Neuron (in vitro differentiated cells): ENCODE measurements around the gene SLC22A31.

Experiments used
- H2AFZ ChIP-seq: one replicate; pipeline ENCODE4 v1.6.1; 2013; ENCODE audit warnings: low read depth, mild to moderate bottlenecking, inconsistent platforms, low read length, moderate library complexity
- H3K27me3 ChIP-seq: one replicate; pipeline ENCODE4 v1.6.1; 2013; ENCODE audit warnings: low read length; ENCODE audit not compliant: insufficient read depth
- H3K36me3 ChIP-seq: one replicate; pipeline ENCODE4 v1.6.1; 2013; ENCODE audit warnings: low read length; ENCODE audit not compliant: insufficient read depth
- H3K4me1 ChIP-seq: one replicate; pipeline ENCODE4 v1.6.1; 2013; ENCODE audit warnings: low read length; ENCODE audit not compliant: insufficient read depth
- H3K4me3 ChIP-seq: 2 replicates; pipeline ENCODE4 v1.5.1; 2013; ENCODE audit warnings: mild to moderate bottlenecking, low read length, moderate library complexity
- H3K9me3 ChIP-seq: one replicate; pipeline ENCODE4 v1.6.1; 2013; ENCODE audit warnings: low read length

Gene SLC22A31

DNA sequence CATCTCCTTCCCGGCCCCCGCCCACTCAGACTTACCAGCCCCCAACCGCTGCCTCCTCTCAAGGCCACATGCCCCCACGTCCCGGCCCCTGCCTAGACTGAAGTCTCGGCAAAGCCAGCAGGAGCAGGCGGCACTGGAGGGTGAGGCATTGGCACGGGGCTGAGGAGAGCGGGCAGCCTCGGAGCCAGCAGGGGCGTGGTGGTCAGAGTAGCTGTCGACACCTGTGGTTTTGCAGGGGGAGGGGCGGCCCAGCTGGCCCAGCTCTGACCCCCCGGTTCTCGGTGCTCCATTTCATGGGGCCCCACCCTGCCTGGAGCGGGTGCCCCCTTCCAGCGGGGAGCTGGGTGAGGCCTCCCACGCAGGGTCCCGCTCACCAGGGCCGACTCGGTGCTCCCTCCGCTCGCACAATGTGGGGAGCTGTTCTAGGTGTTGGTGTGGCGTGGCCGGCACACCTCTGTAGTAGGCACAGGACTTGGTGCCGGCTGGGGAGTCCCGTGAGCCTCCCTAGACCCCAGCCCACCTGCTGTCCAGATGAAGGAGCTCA is 24.1 kb downstream of the SLC22A31 start:
- no peaks in the 10 kb centered on the region for H3K36me3 ChIP-seq
- H3K27me3 ChIP-seq: peaks cover 54% of the 10 kb centered on the region
- no peak overlapping the region for H3K4me3 ChIP-seq
- H2AFZ ChIP-seq: no peak overlapping the region
- peaks cover 14% of the 10 kb centered on the region for H3K4me1 ChIP-seq
- no peaks in the 10 kb centered on the region for H3K9me3 ChIP-seq

DNA sequence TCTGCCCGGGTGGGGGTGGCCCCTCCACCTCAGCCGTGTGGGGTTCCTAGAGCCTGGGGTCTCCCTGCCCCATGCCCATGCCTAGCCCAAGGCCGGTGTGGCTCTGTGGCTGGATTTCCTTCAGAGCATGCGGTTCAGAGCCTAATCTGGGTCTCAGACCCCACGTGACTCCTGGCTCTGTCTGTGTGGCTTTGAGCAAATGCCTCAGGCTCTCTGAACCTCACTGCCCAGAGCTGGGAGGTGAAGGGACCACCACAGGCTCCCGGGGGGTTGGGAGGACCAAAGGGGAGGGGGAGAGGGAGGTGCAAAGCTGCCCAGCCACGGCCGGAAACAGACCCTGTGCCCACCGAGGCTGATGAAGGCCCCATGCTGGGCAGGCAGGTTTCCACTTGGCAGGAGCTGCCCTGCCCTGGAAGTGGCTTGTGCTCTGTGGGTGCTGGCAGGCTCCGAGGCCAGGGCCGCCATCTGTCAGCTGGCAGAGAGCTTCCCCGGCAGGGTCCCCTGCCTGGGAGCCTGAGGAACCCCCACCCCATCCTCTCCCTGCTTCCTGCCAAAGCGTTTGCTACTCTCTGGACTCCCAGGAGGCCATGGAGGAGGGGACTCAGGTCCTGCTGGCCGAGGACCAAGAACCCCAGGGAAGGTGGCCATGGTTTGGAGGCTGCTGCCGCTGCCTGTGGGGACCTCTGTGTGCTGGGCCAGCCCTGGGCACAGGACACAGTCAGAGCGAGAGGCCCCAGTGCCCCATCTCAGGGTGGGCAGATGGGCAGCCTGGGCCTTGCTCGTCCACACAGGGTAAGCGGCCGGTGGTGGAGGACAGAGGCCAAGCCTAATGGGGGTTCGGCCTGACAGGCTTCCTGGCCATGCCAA is 24.8 kb downstream of the SLC22A31 start:
- peaks cover 59% of the 10 kb centered on the region for H3K27me3 ChIP-seq
- no peaks in the 10 kb centered on the region for H3K9me3 ChIP-seq
- H3K4me3 ChIP-seq: no peak overlapping the region
- H2AFZ ChIP-seq: no peak overlapping the region
- peaks cover 20% of the 10 kb centered on the region for H3K4me1 ChIP-seq
- no peaks in the 10 kb centered on the region for H3K36me3 ChIP-seq

DNA sequence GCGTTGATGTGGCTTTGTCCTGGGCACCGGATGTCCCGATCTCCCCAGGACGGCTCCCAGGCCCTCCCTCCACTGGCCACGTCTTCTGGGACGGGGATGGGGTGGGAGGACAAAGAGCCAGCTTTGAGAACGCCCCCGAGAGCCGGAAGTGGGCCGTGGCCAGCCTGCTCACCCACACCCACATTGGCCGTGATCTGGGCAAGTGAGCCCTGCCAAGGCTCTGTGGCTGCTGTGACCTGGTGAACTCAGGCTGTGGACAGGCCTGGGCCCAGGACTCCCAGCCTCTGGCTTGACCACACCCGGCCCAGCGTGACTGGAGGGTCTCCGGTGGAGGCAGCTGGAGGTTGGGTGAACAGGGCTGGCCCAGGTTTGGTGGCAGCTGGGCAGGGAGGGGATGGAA is 25.5 kb downstream of the SLC22A31 start:
- peaks cover 20% of the 10 kb centered on the region for H3K4me1 ChIP-seq
- no peaks in the 10 kb centered on the region for H3K36me3 ChIP-seq
- H3K9me3 ChIP-seq: no peaks in the 10 kb centered on the region
- no peak overlapping the region for H2AFZ ChIP-seq
- no peak overlapping the region for H3K4me3 ChIP-seq
- H3K27me3 ChIP-seq: peaks cover 66% of the 10 kb centered on the region

GRCh38 chr16:89174055-89174827 is 26.1 kb downstream of the SLC22A31 start:
- H3K9me3 ChIP-seq: no peaks in the 10 kb centered on the region
- no peak overlapping the region for H2AFZ ChIP-seq
- peaks cover 69% of the 10 kb centered on the region for H3K27me3 ChIP-seq
- H3K4me3 ChIP-seq: no peak overlapping the region
- no peaks in the 10 kb centered on the region for H3K36me3 ChIP-seq
- H3K4me1 ChIP-seq: peaks cover 20% of the 10 kb centered on the region

DNA sequence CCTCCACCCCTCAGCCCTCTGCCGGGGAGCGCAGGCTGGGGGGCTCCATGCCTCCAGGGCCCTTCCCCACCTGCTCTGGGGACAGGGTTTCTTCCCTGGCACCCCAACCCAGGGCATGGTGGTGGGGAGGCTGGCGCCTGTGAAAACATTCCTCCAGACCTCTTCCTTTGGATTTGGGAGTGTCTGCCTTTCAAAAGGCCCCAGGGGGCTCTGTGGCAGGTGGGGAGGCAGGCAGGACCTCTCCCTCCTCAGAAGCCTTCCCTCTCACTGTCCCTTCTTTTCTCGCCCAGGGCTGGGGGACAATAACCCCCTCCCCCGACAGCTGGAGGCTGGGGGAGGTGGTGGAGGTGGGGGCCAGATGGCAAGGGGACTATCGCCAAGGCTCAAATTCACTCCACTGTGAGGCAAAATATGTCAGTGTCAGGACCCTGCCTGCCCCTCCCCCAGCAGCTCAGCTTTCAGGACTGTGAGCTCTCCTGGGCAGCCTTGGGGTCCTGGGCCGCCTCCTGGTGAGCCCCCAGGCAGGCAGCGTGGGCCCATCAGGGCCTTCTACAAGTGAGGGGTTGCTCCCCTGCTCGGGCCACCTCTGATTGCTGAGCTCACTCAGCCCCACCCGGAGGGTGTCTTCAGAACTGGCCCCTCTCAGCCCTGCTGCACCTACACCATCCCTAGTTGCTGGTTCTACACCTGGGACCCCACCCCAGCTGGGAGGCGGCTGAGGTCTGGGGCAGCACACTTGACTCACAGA is 27.0 kb downstream of the SLC22A31 start:
- H3K36me3 ChIP-seq: no peaks in the 10 kb centered on the region
- H2AFZ ChIP-seq: no peak overlapping the region
- H3K9me3 ChIP-seq: no peaks in the 10 kb centered on the region
- no peak overlapping the region for H3K4me3 ChIP-seq
- peaks cover 66% of the 10 kb centered on the region for H3K27me3 ChIP-seq
- peaks cover 20% of the 10 kb centered on the region for H3K4me1 ChIP-seq

DNA sequence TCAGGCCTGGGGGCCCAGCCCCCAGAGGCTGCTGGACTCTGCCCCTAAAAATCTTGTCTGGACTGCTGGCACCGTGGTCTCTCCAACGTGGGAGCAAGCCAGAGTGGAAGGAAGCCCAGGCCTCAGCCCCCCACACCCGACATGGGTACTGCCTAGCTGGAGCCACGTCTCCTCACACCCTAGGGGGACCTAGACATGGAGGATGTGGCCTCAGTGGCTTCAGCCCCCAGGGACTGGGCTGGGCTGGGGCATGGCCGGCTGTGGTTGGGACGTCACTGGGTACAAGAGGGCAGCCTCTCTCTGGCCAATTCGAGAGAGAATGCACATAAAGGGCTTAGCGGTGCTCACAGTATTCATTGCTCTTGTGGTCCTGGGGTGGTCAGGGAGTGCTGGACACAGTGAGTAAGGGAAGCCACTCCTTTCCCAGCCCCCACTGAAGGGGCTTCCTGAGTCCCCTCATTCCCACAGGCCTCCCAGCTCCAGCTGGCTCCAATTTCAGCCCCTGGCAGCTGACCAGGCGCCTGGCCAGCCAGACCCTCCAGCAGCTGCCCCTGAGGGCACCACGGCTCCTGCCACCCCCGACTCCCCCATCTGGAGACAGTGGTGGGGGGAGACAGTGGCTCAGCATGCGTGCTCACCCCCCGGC is 27.7 kb downstream of the SLC22A31 start:
- no peaks in the 10 kb centered on the region for H3K36me3 ChIP-seq
- peaks cover 20% of the 10 kb centered on the region for H3K4me1 ChIP-seq
- peaks cover 63% of the 10 kb centered on the region for H3K27me3 ChIP-seq
- H3K4me3 ChIP-seq: no peak overlapping the region
- H2AFZ ChIP-seq: no peak overlapping the region
- H3K9me3 ChIP-seq: no peaks in the 10 kb centered on the region

DNA sequence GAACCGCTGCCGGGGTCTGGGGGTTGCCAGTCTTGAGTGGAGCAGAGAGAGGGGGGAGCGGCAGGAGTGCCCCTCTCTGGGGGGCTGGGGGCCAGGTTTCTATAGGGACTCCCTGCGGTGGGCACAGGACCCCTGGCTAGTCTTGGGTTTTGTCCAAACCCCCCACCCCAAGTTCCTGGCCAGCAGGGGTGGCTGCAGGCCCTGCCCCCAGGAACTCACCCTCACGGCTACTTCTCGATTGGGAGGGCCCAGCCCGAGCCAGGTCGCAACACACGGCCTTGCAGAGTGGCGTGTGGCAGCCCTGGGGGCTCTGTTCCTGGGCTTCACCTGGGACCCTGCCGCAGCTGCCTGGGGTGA is 28.2 kb downstream of the SLC22A31 start:
- no peak overlapping the region for H3K4me3 ChIP-seq
- H3K9me3 ChIP-seq: no peaks in the 10 kb centered on the region
- H3K36me3 ChIP-seq: no peaks in the 10 kb centered on the region
- H2AFZ ChIP-seq: no peak overlapping the region
- H3K4me1 ChIP-seq: peaks cover 22% of the 10 kb centered on the region
- H3K27me3 ChIP-seq: peaks cover 63% of the 10 kb centered on the region

DNA sequence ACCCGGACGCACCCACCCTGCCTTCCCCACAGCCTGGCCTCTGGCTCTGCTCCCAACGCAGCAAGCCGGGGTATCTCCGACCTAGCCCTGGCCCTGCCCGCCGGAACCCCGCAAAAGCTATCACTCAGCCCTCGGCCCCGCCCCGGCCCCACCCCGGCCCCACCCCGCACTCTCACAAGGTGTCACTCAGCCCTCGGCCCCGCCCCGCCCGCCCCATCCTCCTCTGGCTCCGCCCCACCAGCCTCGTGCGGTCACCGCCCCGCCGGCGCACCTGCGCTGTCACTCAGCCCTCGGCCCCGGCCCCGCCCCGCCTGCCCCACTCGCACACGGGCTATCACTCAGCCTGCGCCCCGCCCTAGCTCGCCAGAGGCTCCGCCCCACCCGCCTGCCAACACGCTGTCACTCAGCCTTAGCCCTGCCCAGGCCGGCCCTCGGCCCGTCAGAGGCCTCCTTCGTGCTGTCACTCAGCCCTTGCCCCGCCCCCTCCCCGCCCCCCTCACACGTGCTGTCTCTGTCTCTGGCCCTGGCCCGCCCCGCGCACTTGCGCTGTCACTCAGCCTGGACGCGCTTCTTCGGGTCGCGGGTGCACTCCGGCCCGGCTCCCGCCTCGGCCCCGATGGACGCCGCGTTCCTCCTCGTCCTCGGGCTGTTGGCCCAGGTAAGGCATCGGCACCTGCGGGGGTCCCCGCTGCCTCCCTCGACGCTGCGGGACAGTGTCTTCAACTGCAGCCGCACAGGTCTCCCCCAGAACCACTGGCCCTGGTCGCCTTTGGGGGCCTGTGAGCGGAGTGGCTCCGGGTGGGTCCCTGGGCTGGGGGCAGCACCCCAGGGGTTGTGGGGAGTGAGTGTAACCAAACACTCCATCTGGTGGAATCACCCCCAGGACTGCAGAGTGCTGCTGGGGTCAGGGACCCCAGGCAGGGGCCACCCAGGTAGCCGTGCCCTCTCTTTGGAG is 28.8 kb downstream of the SLC22A31 start, which contains the start of gene CDH15:
Gene CDH15, plus strand, starts transcription at position 533 of the 955 bp plus-strand sequence. Its CDS starts 84 bp downstream, at position 617.
- no peaks in the 10 kb centered on the region for H3K9me3 ChIP-seq
- H2AFZ ChIP-seq: no peak within 1 kb of the TSS
- H3K4me3 ChIP-seq: peak within 1 kb of the TSS; percentile 23
- H3K4me1 ChIP-seq: peaks cover 26% of the 10 kb centered on the region
- H3K36me3 ChIP-seq: no peaks in the 10 kb centered on the region
- peaks cover 63% of the 10 kb centered on the region for H3K27me3 ChIP-seq

- Histone ChIP-seq H3K36me3 (no peaks in the 10 kb centered on the region), H3K9me3 (no peaks in the 10 kb centered on the region), H3K27me3 (peaks cover 55% of the 10 kb centered on the region), H3K4me1 (peaks cover 26% of the 10 kb centered on the region), H2AFZ (no peak overlapping the region), H3K4me3 (no peak overlapping the region)
Observed at GRCh38 chr16:89170346-89171215, 29.8 kb downstream of the SLC22A31 start.

DNA sequence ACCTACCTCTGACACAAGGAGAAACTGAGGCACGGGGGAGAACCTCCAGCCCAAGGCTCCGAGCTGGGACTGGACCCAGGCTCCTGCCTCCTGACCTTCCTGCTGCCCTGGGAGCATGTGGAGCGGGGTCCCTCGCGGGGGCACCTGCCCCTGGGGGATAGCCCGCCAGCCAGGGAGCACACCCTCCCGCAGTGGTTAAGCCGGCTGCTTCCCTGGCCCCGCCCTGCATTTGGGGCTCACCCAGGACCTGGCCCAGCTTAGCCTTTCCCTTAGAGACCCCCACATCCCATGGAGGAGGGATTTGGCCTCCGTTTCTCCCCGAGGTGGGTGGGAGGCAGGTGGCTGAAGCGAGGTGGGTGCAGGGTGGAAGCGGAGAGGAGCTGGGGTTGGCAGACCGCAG is 30.6 kb downstream of the SLC22A31 start:
- peaks cover 47% of the 10 kb centered on the region for H3K27me3 ChIP-seq
- H2AFZ ChIP-seq: no peak overlapping the region
- no peaks in the 10 kb centered on the region for H3K36me3 ChIP-seq
- H3K9me3 ChIP-seq: no peaks in the 10 kb centered on the region
- H3K4me3 ChIP-seq: no peak overlapping the region
- H3K4me1 ChIP-seq: peaks cover 34% of the 10 kb centered on the region
